GM23338 (cell line): ENCODE results near the gene BCL11B. TPM values are rescaled to one million over a fixed set of nuclear protein-coding genes. Genes with fewer than 3 reads are reported as not detected.

Experiments used
- ATAC-seq: fragments of 200-7000 bp; cut with Tn5 transposase; 3 replicates; pipeline ENCODE4 v1.9.1; 2020
- DNase-seq: peaks from one replicate; pipeline ENCODE4 v3.0.0-alpha.2; 2015; ENCODE audit warnings: low spot score
- H2AFZ ChIP-seq: fragments of 200-600 bp; sonication (generic); 2 replicates; pipeline ENCODE4 v1.8.0; 2016; ENCODE audit warnings: antibody characterized with exemption, mild to moderate bottlenecking, moderate library complexity
- H3F3A ChIP-seq: fragments of 200-600 bp; sonication (generic); replicated peaks from 2 replicates; pipeline ENCODE4 v1.8.0; 2017; ENCODE audit warnings: antibody characterized with exemption, mixed run types, low read depth
- H3K27ac ChIP-seq: fragments of 200-600 bp; sonication (generic); 2 replicates; pipeline ENCODE4 v1.6.1; 2016; ENCODE audit warnings: low read depth
- H3K27me3 ChIP-seq: fragments of 200-600 bp; sonication (generic); 2 replicates; pipeline ENCODE4 v1.8.0; 2016; ENCODE audit warnings: mild to moderate bottlenecking, mixed run types, moderate library complexity; ENCODE audit not compliant: insufficient read depth
- H3K36me3 ChIP-seq: fragments of 200-600 bp; sonication (generic); 2 replicates; pipeline ENCODE4 v1.8.0; 2016; ENCODE audit warnings: mild to moderate bottlenecking; ENCODE audit not compliant: insufficient read depth
- H3K4me1 ChIP-seq: fragments of 200-600 bp; sonication (generic); 2 replicates; pipeline ENCODE4 v1.8.0; 2016; ENCODE audit warnings: mild to moderate bottlenecking, moderate library complexity; ENCODE audit not compliant: insufficient read depth
- H3K4me2 ChIP-seq: fragments of 200-600 bp; sonication (generic); 2 replicates; pipeline ENCODE4 v1.7.1; 2017; ENCODE audit warnings: mixed run types
- H3K4me3 ChIP-seq: fragments of 200-600 bp; sonication (generic); 2 replicates; pipeline ENCODE4 v1.6.1; 2016; ENCODE audit warnings: mixed run types
- H3K79me2 ChIP-seq: fragments of 200-600 bp; sonication (generic); replicated peaks from 2 replicates; pipeline ENCODE4 v1.8.0; 2017; ENCODE audit warnings: mild to moderate bottlenecking; ENCODE audit not compliant: insufficient read depth
- H3K9me2 ChIP-seq: fragments of 200-600 bp; sonication (generic); 2 replicates; pipeline ENCODE4 v1.8.0; 2017; ENCODE audit not compliant: insufficient read depth
- H4K20me1 ChIP-seq: fragments of 200-600 bp; sonication (generic); replicated peaks from 2 replicates; pipeline ENCODE4 v1.8.0; 2017; ENCODE audit warnings: mild to moderate bottlenecking; ENCODE audit not compliant: insufficient read depth
- H3K27ac Mint-ChIP-seq: 2 replicates; pipeline ENCODE4 v1.8.0; 2020; ENCODE audit warnings: inconsistent platforms, mild to moderate bottlenecking, moderate library complexity, mixed read lengths
- H3K27me3 Mint-ChIP-seq: 3 replicates; pipeline ENCODE4 v1.8.0; 2022; ENCODE audit warnings: low read depth, mild to moderate bottlenecking, moderate library complexity, mixed read lengths, inconsistent platforms; ENCODE audit not compliant: insufficient read depth, poor library complexity
- H3K36me3 Mint-ChIP-seq: 3 replicates; pipeline ENCODE4 v1.8.0; 2021; ENCODE audit warnings: low read depth, mild to moderate bottlenecking, inconsistent platforms, moderate library complexity, mixed read lengths
- H3K4me1 Mint-ChIP-seq: 3 replicates; pipeline ENCODE4 v1.8.0; 2020; ENCODE audit warnings: mild to moderate bottlenecking, inconsistent platforms, mixed read lengths
- H3K4me3 Mint-ChIP-seq: 3 replicates; pipeline ENCODE4 v1.8.0; 2021; ENCODE audit warnings: moderate library complexity, mild to moderate bottlenecking, inconsistent platforms, mixed read lengths
- H3K9me3 Mint-ChIP-seq: 3 replicates; pipeline ENCODE4 v1.8.0; 2020; ENCODE audit warnings: moderate library complexity, mild to moderate bottlenecking, inconsistent platforms, mixed read lengths
- CREB1 ChIP-seq: fragments of 250-450 bp; sonication (Bioruptor Pico); IDR thresholded peaks from 2 replicates; pipeline ENCODE4 v1.5.0; 2020; ENCODE audit warnings: low read depth, mild to moderate bottlenecking, moderate library complexity
- EZH2 ChIP-seq: fragments of 200-600 bp; sonication (generic); IDR thresholded peaks from one replicate; pipeline ENCODE4 v1.8.0; 2017; ENCODE audit warnings: antibody characterized with exemption, mild to moderate bottlenecking, low read depth; ENCODE audit not compliant: unreplicated experiment
- EZH2phosphoT487 ChIP-seq: fragments of 200-600 bp; sonication (generic); IDR thresholded peaks from one replicate; pipeline ENCODE4 v1.8.1; 2018; ENCODE audit warnings: antibody characterized with exemption; ENCODE audit not compliant: unreplicated experiment
- JUNB ChIP-seq: IDR thresholded peaks from one replicate; pipeline ENCODE4 v1.6.1; 2016; ENCODE audit warnings: antibody characterized with exemption; ENCODE audit not compliant: unreplicated experiment
- ZNF114 ChIP-seq: fragments of 250-450 bp; sonication (Bioruptor Pico); IDR thresholded peaks from 2 replicates; pipeline ENCODE4 v1.5.0; 2020; ENCODE audit warnings: mild to moderate bottlenecking, moderate library complexity
- ZNF331 ChIP-seq: fragments of 250-450 bp; sonication (Bioruptor Pico); IDR thresholded peaks from 2 replicates; pipeline ENCODE4 v1.5.0; 2020; ENCODE audit warnings: low read depth, mild to moderate bottlenecking, moderate library complexity
- polyA plus RNA-seq: library from polyadenylated mRNA; unstranded; fragments of >200 nt; fragmentation: Nextera tagmentation; extraction: Ambion mirVana; gene quantifications from 2 replicates; pipeline ENCODE4 v1.2.1, GENCODE V29; 2016
- total RNA-seq: library from RNA; depleted of rRNA; stranded (reverse); fragments of >200 nt; shearing (Covaris generic); gene quantifications from 2 replicates; pipeline ENCODE4 v1.2.3, GENCODE V29; 2014
- TF ChIP-seq, protein P1 (sequence below): fragments of 250-450 bp; sonication (Bioruptor Pico); IDR thresholded peaks from 2 replicates; pipeline ENCODE4 v1.5.0; 2020; ENCODE audit warnings: mild to moderate bottlenecking, moderate library complexity
- TF ChIP-seq, protein P2 (sequence below), 2 experiments: fragments of 200-600 bp in 1 of 2; sonication (generic) in 1 of 2; conservative IDR thresholded peaks; 2 replicates each; pipeline versions ENCODE4 v1.5.1 to v1.6.1; 2016 to 2017; ENCODE audit warnings: antibody characterized with exemption in 2 of 2, low read depth in 2 of 2, mild to moderate bottlenecking in 2 of 2, moderate library complexity in 1 of 2

The BCL11B gene
- total and polyA plus RNA-seq, 2 experiments from 2014 or later: 2.4 to 6.7 TPM

DNA sequence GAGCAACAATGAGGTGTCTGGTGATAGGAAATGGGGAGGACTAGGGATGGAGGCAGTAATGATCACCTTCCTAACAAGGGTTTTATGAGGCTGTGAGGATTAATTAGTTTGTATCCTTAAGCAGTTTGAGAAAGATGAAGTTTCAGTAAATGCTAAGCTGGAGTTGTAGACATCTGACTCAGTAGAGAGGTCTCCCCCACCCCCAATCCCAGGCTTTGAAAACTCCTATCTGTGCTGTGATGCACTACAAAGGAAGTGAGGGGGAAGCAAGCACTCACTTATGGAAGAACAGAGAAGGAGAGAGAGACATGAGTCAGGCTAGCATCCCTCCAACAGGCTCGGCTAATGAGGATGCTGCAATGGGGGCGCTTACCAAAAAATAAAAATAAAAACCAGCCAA is 5.5 kb upstream of the BCL11B start (continued):
- TF ChIP-seq, protein P1, sequence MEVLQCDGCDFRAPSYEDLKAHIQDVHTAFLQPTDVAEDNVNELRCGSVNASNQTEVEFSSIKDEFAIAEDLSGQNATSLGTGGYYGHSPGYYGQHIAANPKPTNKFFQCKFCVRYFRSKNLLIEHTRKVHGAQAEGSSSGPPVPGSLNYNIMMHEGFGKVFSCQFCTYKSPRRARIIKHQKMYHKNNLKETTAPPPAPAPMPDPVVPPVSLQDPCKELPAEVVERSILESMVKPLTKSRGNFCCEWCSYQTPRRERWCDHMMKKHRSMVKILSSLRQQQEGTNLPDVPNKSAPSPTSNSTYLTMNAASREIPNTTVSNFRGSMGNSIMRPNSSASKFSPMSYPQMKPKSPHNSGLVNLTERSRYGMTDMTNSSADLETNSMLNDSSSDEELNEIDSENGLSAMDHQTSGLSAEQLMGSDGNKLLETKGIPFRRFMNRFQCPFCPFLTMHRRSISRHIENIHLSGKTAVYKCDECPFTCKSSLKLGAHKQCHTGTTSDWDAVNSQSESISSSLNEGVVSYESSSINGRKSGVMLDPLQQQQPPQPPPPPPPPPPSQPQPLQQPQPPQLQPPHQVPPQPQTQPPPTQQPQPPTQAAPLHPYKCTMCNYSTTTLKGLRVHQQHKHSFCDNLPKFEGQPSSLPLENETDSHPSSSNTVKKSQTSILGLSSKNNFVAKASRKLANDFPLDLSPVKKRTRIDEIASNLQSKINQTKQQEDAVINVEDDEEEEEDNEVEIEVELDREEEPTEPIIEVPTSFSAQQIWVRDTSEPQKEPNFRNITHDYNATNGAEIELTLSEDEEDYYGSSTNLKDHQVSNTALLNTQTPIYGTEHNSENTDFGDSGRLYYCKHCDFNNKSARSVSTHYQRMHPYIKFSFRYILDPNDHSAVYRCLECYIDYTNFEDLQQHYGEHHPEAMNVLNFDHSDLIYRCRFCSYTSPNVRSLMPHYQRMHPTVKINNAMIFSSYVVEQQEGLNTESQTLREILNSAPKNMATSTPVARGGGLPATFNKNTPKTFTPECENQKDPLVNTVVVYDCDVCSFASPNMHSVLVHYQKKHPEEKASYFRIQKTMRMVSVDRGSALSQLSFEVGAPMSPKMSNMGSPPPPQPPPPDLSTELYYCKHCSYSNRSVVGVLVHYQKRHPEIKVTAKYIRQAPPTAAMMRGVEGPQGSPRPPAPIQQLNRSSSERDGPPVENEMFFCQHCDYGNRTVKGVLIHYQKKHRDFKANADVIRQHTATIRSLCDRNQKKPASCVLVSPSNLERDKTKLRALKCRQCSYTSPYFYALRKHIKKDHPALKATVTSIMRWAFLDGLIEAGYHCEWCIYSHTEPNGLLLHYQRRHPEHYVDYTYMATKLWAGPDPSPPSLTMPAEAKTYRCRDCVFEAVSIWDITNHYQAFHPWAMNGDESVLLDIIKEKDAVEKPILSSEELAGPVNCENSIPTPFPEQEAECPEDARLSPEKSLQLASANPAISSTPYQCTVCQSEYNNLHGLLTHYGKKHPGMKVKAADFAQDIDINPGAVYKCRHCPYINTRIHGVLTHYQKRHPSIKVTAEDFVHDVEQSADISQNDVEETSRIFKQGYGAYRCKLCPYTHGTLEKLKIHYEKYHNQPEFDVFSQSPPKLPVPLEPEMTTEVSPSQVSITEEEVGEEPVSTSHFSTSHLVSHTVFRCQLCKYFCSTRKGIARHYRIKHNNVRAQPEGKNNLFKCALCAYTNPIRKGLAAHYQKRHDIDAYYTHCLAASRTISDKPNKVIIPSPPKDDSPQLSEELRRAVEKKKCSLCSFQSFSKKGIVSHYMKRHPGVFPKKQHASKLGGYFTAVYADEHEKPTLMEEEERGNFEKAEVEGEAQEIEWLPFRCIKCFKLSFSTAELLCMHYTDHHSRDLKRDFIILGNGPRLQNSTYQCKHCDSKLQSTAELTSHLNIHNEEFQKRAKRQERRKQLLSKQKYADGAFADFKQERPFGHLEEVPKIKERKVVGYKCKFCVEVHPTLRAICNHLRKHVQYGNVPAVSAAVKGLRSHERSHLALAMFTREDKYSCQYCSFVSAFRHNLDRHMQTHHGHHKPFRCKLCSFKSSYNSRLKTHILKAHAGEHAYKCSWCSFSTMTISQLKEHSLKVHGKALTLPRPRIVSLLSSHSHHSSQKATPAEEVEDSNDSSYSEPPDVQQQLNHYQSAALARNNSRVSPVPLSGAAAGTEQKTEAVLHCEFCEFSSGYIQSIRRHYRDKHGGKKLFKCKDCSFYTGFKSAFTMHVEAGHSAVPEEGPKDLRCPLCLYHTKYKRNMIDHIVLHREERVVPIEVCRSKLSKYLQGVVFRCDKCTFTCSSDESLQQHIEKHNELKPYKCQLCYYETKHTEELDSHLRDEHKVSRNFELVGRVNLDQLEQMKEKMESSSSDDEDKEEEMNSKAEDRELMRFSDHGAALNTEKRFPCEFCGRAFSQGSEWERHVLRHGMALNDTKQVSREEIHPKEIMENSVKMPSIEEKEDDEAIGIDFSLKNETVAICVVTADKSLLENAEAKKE (CRISPR knock-in tag): no peak
- no peak for TF ChIP-seq ZNF114 (CRISPR knock-in tag)
- TF ChIP-seq JUNB: no peak
- TF ChIP-seq EZH2: no peak

DNA sequence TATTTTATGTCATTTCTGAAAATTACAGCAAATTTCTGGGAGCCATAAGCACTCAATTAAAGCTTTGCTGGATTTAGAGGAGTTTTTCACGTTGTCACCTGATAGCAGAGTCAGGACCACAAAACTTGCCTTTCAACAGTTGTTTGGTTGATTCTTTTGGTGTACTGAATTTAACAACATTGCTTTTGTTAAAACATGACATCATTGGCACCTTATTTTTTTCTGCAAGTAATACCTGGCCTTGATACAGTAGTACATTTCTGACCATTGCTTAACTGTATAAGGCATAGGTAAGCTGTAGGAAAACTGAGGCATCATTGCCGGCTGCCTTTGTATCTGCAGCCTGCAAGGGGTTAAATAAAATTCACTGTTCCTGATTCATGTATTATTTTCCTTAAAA is 4.5 kb upstream of the BCL11B start:
- H3F3A ChIP-seq: peaks cover 6% of the 10 kb centered on the region; the same call in 1 of the 2 replicates
- H3K4me1 ChIP-seq: peaks cover 43% of the 10 kb centered on the region
- H3K36me3 Mint-ChIP-seq: no peaks in the 10 kb centered on the region
- no peaks in the 10 kb centered on the region for H3K9me2 ChIP-seq
- peaks cover 19% of the 10 kb centered on the region for H3K27me3 Mint-ChIP-seq
- H3K4me3 Mint-ChIP-seq: no peak overlapping the region
- H3K27ac ChIP-seq: no peak overlapping the region
- TF ChIP-seq, protein P2, sequence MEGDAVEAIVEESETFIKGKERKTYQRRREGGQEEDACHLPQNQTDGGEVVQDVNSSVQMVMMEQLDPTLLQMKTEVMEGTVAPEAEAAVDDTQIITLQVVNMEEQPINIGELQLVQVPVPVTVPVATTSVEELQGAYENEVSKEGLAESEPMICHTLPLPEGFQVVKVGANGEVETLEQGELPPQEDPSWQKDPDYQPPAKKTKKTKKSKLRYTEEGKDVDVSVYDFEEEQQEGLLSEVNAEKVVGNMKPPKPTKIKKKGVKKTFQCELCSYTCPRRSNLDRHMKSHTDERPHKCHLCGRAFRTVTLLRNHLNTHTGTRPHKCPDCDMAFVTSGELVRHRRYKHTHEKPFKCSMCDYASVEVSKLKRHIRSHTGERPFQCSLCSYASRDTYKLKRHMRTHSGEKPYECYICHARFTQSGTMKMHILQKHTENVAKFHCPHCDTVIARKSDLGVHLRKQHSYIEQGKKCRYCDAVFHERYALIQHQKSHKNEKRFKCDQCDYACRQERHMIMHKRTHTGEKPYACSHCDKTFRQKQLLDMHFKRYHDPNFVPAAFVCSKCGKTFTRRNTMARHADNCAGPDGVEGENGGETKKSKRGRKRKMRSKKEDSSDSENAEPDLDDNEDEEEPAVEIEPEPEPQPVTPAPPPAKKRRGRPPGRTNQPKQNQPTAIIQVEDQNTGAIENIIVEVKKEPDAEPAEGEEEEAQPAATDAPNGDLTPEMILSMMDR (conservative IDR thresholded peaks at IDR 0.05; ENCODE audit: low read depth in 2 of 2): no peak
- TF ChIP-seq ZNF331 (no peak), JUNB (no peak), ZNF114 (CRISPR knock-in tag) (no peak), EZH2phosphoT487 (no peak), CREB1 (CRISPR knock-in tag) (no peak)
- H3K4me2 ChIP-seq: peak overlapping the region; percentile 36; the same call in 1 of the 2 replicates
- H4K20me1 ChIP-seq: no peaks in the 10 kb centered on the region
- H3K27me3 ChIP-seq: no peaks in the 10 kb centered on the region
- H3K9me3 Mint-ChIP-seq: peaks cover 1% of the 10 kb centered on the region; the same call in 2 of the 3 replicates
- H2AFZ ChIP-seq: no peak overlapping the region
- no peak overlapping the region for H3K4me3 ChIP-seq
- peaks cover 3% of the 10 kb centered on the region for H3K79me2 ChIP-seq
- no peak overlapping the region for H3K27ac Mint-ChIP-seq
- no peaks in the 10 kb centered on the region for H3K36me3 ChIP-seq
- ATAC-seq (no peak), DNase-seq (no peak)
- H3K4me1 Mint-ChIP-seq: peaks cover 34% of the 10 kb centered on the region
